NCI-H748 treated with DMSO at 0.1 percent for 48 hours (cell line): ENCODE results near the gene WAC.
"Not testable (repeated sequence)": the region's sequence is repeated elsewhere in the genome, so short reads cannot be mapped to it uniquely, and the experiment has no call there.

Source experiments
- DNase-seq: peaks from one replicate; lab custom pipeline; 2025; lab: John Stamatoyannopoulos, UW

The WAC gene

DNA sequence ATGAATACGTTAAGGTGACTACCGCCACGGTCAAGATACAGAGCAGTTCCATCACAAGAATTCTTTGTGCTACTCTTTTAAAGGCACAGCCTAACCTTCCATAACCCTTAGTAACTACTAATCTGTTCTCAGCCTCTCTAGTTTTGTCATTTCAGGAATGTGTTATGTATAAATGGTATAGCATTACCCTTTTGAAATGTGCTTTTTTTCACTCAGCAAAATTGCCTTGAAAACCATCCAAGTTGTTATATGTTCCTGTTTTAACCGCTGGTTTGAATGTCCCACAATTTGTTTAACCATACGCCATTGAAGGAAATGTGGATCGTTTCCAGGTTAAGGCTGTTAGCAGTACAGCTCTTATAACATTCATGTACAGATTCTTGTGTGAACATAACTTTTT lies 32.0 kb downstream of the WAC start:
- DNase-seq = no peak

DNA sequence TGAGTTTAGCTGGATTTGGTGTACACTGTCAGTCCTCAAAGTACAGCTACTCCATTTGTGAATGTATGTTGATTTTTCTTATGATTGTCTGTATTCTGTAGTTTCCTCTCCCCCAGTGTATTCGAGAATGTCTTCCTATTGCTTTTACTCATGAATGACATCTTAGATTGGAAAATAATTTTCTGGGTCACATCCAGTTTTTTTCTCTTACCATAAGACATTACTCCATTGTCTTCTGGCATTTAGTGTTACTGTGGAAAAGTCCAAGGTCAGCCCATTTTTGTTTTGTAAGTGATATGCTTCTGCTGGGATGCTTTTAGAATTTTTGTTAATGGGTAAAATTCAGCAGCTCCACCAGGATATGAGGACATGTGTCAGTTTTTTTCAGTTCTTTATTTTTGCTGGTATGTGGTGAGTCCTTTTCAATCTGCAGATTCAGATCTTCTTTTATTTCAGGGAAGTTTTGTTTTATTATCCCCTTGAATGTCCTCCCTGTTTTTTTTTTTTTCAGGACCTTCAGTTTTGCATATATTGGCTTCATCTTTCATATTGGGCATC lies 33.6 kb downstream of the WAC start:
- DNase-seq = no peak

DNA sequence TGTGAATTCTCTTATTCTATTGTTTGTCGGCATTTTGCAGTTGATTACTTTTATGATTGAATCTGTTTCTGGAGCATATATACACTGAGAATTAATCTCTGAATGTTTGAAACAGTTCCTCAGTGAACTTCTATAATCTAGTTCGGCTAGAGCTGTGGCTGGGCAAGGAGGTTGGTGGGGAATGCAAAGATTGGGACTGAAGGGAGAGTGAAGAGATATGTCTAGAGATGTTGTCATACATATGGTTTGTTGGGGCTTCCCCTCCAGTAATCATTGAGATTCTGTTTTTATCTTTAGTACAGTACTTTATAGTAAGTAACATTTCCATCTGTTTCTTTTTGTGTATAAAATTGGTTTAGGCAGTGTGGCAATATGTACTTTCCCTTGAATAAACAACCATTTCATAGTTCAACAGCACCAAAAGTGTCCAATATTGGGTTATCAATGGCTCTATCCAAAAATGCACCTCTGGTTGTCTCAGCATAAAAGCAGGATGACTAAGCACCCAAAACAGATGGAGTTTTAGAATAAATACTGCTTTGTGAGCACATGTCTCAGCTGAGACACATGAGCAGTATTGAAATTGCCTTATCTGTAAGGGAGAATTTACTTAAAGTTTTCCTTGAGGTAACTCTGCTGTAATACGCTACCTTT lies 36.7 kb downstream of the WAC start:
- DNase-seq = no peak

DNA sequence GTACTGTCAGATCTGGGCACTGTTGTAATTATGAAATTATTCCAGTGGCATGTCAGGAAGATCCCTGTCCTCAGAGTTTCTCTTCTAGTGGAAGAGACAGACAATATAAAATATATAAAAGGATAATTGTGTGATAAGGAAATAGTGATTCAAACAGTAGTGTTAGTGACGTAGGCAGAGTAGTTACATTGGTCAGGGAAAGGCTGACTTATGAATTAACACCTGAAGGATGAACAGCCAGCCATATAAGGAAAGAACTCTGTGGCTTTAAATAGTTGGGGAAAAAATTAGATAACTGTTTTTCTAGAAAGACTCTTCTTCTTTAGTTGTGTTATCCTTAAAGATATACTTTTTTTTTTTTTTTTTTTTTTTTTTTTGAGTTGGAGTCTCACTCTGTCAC lies 37.7 kb downstream of the WAC start:
- no peak for DNase-seq

DNA sequence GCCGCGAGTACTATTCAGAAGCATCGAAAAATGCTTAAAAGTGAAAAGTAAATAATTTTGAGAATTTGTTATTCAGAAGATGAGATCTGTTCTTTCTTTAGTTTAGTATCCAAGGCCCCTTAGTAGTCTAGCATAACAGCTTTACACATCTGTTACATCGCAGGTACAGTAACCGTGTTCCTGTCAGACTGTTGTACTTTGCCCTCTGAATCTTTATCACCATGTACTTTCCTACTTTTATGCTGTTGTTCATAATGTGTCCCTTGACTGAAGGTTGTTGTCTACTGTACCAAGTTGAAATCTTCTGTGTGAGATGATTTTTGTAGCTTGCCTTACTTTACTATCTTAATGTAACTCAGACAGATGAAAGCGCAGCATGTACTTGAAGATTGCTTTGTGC lies 38.3 kb downstream of the WAC start:
- no peak for DNase-seq

DNA sequence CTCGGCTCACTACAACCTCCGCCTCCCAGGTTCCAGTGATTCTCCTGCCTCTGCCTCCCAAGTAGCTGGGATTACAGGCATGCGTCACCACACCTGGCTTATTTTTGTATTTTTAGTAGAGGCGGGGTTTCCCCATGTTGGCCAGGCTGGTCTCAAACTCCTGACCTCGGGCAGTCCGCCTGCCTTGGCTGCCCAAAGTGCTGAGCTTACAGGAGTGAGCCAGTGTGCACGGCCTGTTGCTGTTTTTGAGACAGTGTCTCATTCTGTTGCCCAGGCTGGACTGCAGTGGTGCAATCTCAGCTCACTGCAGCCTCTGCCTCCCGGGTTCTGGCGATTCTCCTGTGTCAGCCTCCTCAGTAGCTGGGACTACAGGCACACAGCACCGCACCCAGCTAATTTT lies 41.3 kb downstream of the WAC start:
- not testable (repeated sequence) for DNase-seq

DNA sequence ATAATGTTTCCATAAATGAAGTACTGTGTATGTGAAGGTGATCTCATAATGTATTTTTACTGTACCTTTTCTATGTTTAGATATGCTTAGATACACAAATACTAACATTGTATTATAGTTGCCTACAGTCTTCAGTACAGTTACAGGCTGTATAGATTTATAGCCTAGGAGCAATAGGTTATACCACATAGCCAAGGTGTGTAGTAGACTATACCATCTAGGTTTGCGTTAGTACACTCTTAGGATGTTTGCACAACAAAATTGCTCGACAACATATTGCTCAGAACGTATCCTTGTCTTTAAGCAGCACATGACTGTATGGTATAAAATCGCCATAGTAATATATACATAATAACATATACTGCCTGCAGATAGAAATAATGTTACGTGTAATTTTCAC lies 42.9 kb downstream of the WAC start:
- no peak for DNase-seq

DNA sequence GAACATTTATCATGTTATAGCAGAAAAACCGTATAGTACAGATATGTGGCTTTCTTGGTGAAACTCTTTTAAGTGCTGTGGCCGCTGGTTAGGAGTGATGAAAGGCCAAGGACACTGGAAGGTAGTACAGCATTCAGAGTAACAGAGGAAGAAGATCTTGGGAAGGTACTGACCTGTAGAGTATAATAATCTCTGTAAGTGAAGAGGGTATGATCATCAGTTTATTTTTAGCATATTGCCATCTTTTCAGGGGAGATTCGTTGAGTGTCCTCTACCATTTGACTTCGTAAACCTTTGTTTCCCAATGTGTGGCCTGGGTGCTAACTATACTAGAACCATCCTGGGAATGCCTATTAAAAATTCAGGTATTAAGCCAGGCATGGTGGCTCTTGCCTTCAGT lies 44.6 kb downstream of the WAC start:
- no peak for DNase-seq

DNA sequence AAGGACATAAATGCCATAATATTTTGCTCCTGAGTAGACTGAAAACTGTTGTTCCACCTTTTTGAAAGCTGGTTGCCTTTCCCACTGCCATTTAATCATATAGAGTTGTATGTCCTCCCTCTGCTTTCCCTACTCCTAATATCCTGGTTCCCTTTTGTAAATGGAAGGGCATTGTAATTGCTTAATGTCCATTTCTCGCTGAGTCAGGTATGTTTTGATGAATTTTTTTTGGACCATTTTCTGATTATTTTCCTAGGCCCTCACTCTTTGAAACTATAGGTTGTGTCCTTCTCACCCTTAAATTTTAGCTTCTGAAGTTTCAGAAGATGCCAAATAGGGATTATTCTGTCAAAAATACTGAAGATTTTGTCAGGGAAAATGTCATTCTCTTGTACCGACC lies 45.5 kb downstream of the WAC start:
- no peak for DNase-seq

DNA sequence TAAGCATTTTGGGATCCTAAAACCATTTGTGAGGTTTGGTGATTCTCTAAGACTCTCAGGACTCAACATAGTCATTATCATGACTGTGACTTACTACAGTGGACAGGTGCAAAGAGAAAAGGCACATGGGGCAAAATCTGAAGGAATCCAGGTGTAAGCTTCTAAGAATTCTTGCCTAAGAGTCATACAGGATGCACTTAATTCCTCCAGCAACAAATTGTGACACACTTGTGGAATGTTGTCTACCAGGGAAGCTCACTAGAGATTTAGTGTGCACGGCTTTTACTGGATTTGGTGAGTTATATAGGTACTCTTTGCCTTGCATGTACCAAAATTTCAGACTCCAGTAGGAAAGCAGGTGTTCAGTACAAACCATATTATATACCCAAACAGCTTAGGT lies 47.9 kb downstream of the WAC start:
- DNase-seq = no peak

DNA sequence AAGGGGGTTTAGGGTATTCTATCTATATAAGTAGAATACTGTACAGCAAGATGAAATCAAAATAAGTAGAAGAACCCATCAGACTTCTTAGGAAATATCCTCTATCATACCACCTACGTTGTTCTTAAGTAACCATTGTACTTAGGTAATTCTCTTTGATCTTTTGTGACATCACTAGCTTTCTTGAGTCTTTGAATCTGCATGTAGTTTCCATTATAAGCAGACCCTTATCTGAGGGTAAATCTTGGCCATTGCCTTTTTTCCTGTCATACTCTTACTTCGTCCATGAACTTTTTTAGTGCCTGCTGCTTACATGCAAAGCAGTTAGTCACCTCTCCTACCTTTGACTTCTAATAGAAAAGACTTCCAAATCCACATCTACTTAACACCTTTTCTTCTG lies 49.0 kb downstream of the WAC start:
- DNase-seq = no peak

DNA sequence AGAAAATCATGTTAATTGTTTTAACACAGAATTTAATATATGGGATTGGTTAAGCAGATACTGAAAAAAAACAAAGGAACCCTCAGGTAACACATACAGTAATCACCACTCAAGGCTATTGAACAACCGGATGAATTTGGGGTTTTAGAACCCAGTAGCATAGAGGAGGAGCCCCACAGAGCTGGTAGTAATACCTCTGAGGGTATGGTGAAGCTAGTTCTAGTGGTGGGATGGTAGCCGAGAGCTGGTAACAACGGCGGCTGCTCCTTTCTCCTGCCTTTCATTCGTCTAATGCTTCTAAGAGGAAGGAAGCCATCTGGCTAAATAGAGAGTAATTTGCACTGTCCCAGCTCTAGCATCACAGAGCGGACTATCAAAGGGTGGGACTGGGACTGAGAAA lies 52.2 kb downstream of the WAC start:
- DNase-seq = no peak

DNA sequence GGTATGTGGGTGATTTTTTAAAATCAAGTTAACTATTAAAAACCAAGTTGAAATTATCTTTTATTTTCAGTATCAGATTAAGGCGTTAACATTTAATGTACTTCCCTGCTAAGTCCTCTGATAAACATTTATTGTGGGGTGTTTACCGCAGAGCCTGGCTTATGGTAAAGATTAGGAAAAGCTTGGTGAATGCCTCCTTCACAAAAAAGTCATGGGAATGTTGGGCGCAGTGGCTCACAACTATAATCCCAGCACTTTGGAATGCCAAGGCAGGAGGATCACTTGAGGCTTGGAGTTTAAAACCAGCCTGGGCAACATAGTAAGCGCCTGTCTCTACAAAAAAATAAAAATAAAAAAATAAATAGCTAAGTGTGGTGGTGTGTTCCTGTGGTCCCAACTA lies 53.3 kb downstream of the WAC start:
- no peak for DNase-seq

DNA sequence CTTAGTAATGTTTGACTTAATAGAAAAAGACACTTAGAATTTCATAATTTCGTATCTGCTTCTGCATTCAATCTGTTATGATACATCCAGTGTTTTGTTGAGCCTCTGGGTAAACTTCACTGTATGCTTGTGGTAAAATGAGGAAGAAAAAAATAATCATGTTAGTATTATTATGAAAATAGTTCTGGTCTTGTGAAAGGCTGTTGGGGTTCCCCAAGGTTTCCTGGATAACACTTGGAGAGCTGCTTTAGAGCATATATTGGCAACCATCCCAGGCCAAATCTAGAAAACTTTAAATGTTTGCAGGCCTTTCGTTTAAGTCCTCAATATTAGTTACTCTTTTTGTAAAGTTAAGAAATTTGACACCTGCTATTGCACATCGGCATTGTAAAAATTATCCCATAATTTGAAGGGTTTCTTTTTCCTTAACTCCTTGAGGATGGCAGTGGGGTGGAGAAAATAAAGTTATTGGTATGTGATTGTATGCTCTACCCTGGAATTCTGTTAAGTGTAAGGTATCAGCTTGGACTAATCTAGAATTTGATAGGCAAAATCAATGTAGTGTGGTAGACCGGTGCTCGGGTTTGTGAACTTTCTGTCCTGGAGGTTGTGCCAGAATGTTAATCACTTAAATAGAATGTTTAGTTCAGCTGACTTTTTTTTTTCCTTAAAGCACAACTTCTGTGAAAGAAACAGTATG lies 54.5 kb downstream of the WAC start:
- no peak for DNase-seq

DNA sequence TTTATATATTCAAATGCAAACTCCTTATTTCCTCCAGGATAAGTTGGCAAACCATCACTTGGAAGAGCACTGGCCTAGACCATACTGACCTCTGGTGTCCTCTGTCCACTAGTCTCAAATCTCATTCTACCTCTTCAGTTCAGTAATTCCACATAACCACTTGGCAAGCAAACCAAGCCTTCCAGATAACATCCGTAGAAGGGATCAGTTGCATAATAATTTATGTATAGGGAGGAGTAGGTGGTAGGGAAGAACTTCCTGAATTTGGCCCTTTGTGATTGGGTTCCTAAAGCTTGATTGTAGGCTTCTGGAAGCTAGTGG lies 55.0 kb downstream of the WAC start:
- DNase-seq = no peak

DNA sequence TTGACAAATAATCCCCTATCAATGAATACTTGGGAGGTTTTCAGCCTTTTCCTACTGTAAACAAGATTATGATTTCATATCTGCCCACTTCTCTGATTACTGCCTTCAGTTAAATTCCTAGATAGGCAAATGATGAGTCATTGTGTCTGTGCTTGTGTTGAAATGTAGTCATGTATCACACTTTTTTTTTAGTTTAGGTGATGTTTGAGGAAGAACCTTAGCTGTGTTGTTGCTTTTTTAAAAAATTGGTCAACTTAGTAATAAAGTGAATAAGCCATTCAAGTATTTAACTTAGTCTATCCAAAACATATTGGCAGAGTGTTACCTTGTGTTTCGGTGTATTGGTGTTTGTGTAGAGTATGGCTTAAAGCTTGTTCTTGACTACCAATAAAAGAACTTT lies 60.0 kb downstream of the WAC start:
- DNase-seq = no peak

DNA sequence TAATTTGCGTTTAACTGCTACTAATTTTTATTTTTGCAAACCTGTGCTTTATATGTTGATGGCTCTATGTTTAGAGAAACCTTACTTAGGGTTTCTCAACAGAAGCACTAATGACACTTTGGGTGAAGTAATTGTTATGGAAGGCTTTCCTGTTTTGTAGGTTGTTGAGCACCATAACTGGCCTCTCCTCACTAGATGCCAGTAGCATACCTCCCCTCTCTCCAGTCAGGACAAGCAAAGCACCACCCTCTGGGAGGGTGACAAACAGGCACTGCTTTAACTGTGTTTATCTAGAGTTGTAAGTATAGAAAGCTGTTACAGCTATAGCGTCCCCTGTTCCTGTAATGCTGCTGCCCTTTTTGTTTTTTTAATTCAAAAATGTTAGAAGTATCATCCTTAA lies 60.9 kb downstream of the WAC start:
- DNase-seq = no peak

DNA sequence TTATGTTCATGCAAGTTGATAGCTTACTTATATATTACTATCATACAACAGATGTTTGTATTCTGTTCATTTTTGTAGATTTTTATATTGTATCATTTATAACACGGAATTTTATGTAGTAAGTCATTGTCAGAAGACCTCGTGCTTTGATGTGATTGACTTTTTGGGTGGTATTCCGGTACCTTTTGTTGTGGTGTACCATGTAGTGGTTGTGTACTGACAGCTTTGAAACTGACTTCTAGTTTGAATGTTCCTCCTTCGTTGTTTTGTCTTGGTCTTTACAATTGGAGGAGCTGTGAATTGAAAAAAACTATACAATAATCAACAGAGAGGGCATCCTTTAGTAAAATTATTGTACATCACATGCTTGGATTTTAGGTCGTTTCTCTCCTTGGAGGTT lies 61.5 kb downstream of the WAC start:
- DNase-seq = no peak

DNA sequence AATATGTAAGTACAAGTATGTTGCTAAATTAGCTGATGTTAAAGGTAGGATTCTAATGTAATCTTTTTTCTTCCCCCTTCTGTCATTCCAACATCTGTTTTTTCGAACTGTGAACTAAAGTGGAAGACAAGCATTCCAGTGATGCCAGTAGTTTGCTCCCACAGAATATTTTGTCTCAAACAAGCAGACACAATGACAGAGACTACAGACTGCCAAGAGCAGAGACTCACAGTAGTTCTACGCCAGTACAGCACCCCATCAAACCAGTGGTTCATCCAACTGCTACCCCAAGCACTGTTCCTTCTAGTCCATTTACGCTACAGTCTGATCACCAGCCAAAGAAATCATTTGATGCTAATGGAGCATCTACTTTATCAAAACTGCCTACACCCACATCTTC lies 62.7 kb downstream of the WAC start:
- no peak for DNase-seq

DNA sequence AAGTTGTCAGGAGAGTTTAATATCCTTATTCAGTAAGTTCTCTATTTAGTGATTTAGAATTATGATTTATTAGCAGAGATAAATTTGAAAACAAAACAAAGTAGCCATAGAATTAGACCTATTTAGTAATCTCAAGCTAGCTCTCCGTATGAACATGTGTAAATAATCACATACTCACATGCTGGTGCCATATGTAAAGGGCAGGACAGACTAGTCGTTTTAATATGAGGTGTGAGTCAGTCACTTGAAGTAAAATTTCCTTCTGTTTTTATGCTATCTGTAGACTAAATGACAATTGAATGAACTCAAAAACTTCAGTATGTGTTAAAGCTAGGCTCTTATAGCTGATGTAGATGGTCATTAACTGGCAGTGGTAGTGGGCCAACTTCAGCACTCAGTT lies 67.1 kb downstream of the WAC start:
- DNase-seq = no peak

DNA sequence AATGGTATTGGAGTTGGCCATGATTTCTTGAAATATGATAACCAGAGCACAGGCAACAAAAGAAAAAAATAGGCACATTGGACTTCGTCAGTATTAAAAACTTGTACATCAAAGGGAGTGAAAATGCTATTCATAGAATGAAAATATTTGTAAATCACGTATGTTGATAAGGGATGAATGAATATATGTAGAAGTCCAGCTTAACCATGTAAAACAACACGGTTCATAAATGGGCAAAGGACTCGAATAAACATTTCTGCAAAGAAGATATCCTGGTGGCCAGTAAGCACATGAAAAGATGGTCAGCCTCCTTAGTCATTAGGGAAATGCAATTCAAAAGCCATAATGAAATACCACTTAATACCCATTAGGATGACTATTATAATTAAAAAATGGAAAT lies 68.1 kb downstream of the WAC start:
- DNase-seq = no peak

DNA sequence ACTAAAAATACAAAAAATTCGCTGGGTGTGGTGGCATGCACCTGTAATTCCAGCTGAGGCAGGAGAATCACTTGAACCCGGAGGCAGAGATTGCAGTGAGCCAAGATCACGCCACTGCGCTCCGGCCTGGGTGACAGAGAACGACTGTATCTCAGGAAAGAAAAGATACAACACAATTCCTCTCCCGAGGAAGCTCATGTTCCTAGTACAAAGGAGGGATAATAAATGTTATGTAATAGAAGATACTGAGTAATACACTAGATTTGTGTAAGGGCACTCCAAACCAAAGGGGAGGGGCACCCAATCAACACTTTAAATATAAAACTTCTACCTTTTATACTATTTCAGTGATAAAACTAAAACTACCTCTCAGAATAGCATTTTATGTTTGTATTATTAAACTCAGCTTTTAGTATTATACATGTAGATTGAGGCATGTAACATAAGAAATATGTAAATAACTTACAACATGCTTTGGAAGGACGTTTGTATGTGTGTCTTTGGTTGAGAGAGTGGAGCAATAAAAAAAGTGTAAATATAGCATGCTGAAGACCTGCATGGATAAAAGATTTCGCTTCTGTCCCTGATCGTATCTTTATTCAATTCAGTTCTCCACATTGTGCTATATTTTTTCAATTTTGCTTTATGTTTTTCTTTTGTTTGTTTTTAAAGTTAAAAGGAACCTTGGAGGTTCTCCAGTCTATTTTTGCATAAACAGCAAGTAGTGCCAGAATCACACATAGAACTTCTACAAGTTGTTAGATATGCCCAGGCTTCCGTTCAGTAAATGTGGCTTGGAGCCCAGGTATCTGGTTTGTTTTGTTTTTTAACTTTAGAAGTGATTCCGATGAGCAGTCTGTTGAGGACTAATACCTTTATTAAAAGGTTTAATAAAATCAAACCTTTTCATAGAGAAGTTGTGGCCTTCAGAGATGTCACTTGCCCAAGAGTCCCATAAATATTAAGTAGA lies 71.9 kb downstream of the WAC start:
- no peak for DNase-seq

DNA sequence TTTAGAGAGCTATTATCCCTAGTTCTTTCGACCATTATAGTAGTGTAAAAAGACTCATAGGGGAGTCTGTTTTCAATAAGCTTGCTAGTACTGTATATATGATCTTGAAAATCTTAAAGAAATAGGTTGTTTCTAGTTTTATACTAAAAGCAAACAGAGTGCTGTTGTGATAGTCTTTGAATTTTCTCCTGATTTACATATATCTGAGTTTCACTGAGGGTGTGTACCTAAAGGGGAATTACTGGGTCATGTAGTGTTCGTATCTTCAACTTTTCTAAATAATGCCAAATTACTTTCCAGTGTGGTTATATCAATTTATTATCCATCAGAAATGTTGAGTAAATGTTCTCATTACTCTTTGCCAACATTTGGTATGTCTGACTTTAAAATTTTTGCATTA lies 73.7 kb downstream of the WAC start:
- DNase-seq = no peak
